Breast epithelium (tissue), 4 donors: ENCODE results near the gene AOAH. TPM values are rescaled to one million over a fixed set of nuclear protein-coding genes. Genes with fewer than 3 reads are reported as not detected.

Experiments used
- DNase-seq, 2 donors: peaks; one replicate each; pipeline ENCODE4 v3.0.0-alpha.2; 2019; ENCODE audit warnings: low spot score in 2 of 2
- H3K27ac ChIP-seq, 2 donors: fragments of 200-600 bp; sonication (generic) in 1 of 2; one replicate each; pipeline ENCODE4 v1.5.1; 2016 to 2019; ENCODE audit warnings: mild to moderate bottlenecking in 1 of 2
- H3K27me3 ChIP-seq, 2 donors: fragments of 200-600 bp; sonication (generic) in 1 of 2; one replicate each; pipeline versions ENCODE4 v1.5.1 to v1.6.0; 2017 to 2019; ENCODE audit warnings: control low read depth in 1 of 2, mild to moderate bottlenecking in 1 of 2
- H3K36me3 ChIP-seq: fragments of 200-600 bp; one replicate; pipeline ENCODE4 v1.5.1; 2019
- H3K4me1 ChIP-seq, 2 donors: fragments of 200-600 bp; sonication (generic); one replicate each; pipeline ENCODE4 v1.5.1; 2016 to 2019; ENCODE audit warnings: control low read depth in 1 of 2
- H3K4me3 ChIP-seq, 3 donors: fragments of 200-600 bp; sonication (generic); 1 replicate in 2 of 3; 2 replicates in 1 of 3; pipeline ENCODE4 v1.5.1; 2016 to 2019; ENCODE audit warnings: mild to moderate bottlenecking in 3 of 3, moderate library complexity in 2 of 3
- H3K9me3 ChIP-seq, 2 donors: fragments of 200-600 bp; sonication (generic) in 1 of 2; one replicate each; pipeline ENCODE4 v1.5.1; 2016 to 2019; ENCODE audit warnings: control low read depth in 1 of 2
- CTCF ChIP-seq, 3 donors: fragments of 450-650 bp; IDR thresholded peaks; one replicate each; pipeline ENCODE4 v1.5.1; 2016 to 2017; ENCODE audit warnings: antibody characterized with exemption in 3 of 3, mild to moderate bottlenecking in 3 of 3, moderate library complexity in 3 of 3
- POLR2A ChIP-seq: fragments of 450-650 bp; IDR thresholded peaks from one replicate; pipeline ENCODE4 v1.6.1; 2016; ENCODE audit warnings: antibody characterized with exemption, mild to moderate bottlenecking, moderate library complexity
- POLR2AphosphoS5 ChIP-seq, 3 donors: sonication (generic); formaldehyde crosslinking; IDR thresholded peaks; one replicate each; pipeline ENCODE4 v1.6.1; 2017; ENCODE audit warnings: antibody characterized with exemption in 3 of 3
- intact Hi-C: fragments of 100-400 bp; cut with DNase I; formaldehyde crosslinking; loops from one replicate; pipeline ENCODE4 v1.15.1; 2023; ENCODE audit warnings: low total_unique reads
- total RNA-seq, 3 donors: library from RNA; depleted of rRNA; stranded (reverse); fragments of >200 nt; gene quantifications; one replicate each; pipeline ENCODE4 v1.1.0, GENCODE V29; 2016

Gene AOAH
- total RNA-seq, 3 donors from 2014 or later = 4.6 to 13.3 (median 10.8) TPM

- TF ChIP-seq POLR2AphosphoS5 (IDR thresholded peaks at IDR 0.05) (no peak), CTCF (IDR thresholded peaks at IDR 0.05) (no peak), POLR2A (no peak)
- no peak for DNase-seq
- Histone ChIP-seq H3K9me3 (no peaks in the 10 kb centered on the region), H3K27ac (no peak overlapping the region), H3K4me1 (no peaks in the 10 kb centered on the region), H3K36me3 (no peaks in the 10 kb centered on the region), H3K4me3 (no peak overlapping the region), H3K27me3 (no peaks in the 10 kb centered on the region)
- intact Hi-C loops = no loop called here
Measured at GRCh38 chr7:36671432-36671829, 52.9 kb downstream of the AOAH start.

- H3K4me3 ChIP-seq = no peak overlapping the region
- TF ChIP-seq POLR2A (no peak), CTCF (IDR thresholded peaks at IDR 0.05) (peak; percentile 48 to 70 (median 68)), POLR2AphosphoS5 (IDR thresholded peaks at IDR 0.05) (no peak)
- H3K27me3 ChIP-seq = no peaks in the 10 kb centered on the region
- no peaks in the 10 kb centered on the region for H3K9me3 ChIP-seq
- H3K27ac ChIP-seq = no peak overlapping the region
- H3K4me1 ChIP-seq = no peaks in the 10 kb centered on the region
- intact Hi-C loops = no loop called here
- peak in 1 of 2 donors; percentile 35 for DNase-seq
- H3K36me3 ChIP-seq = no peaks in the 10 kb centered on the region
Measured at GRCh38 chr7:36670585-36671431, 53.5 kb downstream of the AOAH start.

- Histone ChIP-seq H3K27ac (no peak overlapping the region), H3K4me1 (no peaks in the 10 kb centered on the region), H3K4me3 (no peak overlapping the region), H3K27me3 (no peaks in the 10 kb centered on the region), H3K9me3 (no peaks in the 10 kb centered on the region), H3K36me3 (no peaks in the 10 kb centered on the region)
- DNase-seq = no peak
- TF ChIP-seq CTCF (IDR thresholded peaks at IDR 0.05) (no peak), POLR2AphosphoS5 (IDR thresholded peaks at IDR 0.05) (no peak), POLR2A (no peak)
- intact Hi-C loops = loop anchor here (10.0 kb wide), 1 partner anchor 1364 kb away; no protein-coding TSS in a partner anchor
Measured at GRCh38 chr7:36668750-36669149, 55.5 kb downstream of the AOAH start.

GRCh38 chr7:36668080-36668479 lies 56.2 kb downstream of the AOAH start:
- no peaks in the 10 kb centered on the region for H3K36me3 ChIP-seq
- DNase-seq = no peak
- no peak overlapping the region for H3K4me3 ChIP-seq
- no peaks in the 10 kb centered on the region for H3K4me1 ChIP-seq
- intact Hi-C loops = loop anchor here (10.0 kb wide), 1 partner anchor 1363 kb away; no protein-coding TSS in a partner anchor
- no peak overlapping the region for H3K27ac ChIP-seq
- TF ChIP-seq CTCF (IDR thresholded peaks at IDR 0.05) = no peak
- no peaks in the 10 kb centered on the region for H3K27me3 ChIP-seq
- H3K9me3 ChIP-seq = no peaks in the 10 kb centered on the region

DNA sequence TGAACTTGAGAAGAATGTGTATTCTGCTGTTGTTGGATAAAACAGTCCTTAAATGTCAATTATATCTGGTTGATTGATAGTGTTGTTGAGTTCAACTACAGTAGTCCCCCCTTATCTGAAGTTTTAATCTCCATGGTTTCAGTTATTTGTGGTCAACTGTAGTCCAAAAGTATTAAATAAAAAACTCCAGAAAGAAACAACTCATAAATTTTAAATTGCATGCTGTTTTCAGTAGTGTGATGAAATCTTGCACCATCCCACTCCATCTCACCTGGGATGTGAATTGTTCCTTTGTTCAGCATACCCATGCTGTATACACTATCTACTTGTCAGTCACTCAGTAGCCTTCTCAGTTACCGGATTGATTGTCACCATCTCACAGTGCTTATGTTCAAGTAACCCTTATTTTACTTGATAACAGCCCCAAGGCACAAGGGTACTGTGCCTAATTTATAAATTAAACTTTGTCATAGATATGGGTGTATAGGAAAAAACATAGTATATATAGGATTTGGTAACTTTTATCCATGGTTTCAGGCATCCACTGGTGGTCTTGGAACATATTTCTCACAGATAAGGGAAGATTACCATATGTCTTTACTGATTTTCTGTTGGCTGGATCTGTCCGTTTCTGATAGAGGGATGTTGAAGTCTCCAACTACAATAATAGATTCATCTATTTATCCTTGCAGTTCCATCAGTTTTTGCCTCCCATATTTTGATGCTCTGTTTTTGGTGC lies 57.1 kb downstream of the AOAH start:
- H3K36me3 ChIP-seq = no peaks in the 10 kb centered on the region
- no peaks in the 10 kb centered on the region for H3K9me3 ChIP-seq
- DNase-seq = no peak
- no peak overlapping the region for H3K27ac ChIP-seq
- no peak overlapping the region for H3K4me3 ChIP-seq
- no peaks in the 10 kb centered on the region for H3K27me3 ChIP-seq
- intact Hi-C loops = loop anchor here (10.0 kb wide), 1 partner anchor 1362 kb away; no protein-coding TSS in a partner anchor
- TF ChIP-seq POLR2A = no peak
- TF ChIP-seq CTCF (IDR thresholded peaks at IDR 0.05) = no peak
- TF ChIP-seq POLR2AphosphoS5 (IDR thresholded peaks at IDR 0.05) = no peak
- no peaks in the 10 kb centered on the region for H3K4me1 ChIP-seq
